VCaP (cell line): ENCODE data around the gene RBM20.

Experiments
- H3K27ac ChIP-seq: fragments of 450-650 bp; 2 replicates; pipeline ENCODE4 v1.5.1; 2017
- TF ChIP-seq, protein P1 (sequence below): fragments of 450-650 bp; conservative IDR thresholded peaks from 2 replicates; pipeline ENCODE4 v1.5.1; 2017; ENCODE audit warnings: mild to moderate bottlenecking, moderate library complexity

The RBM20 gene

DNA sequence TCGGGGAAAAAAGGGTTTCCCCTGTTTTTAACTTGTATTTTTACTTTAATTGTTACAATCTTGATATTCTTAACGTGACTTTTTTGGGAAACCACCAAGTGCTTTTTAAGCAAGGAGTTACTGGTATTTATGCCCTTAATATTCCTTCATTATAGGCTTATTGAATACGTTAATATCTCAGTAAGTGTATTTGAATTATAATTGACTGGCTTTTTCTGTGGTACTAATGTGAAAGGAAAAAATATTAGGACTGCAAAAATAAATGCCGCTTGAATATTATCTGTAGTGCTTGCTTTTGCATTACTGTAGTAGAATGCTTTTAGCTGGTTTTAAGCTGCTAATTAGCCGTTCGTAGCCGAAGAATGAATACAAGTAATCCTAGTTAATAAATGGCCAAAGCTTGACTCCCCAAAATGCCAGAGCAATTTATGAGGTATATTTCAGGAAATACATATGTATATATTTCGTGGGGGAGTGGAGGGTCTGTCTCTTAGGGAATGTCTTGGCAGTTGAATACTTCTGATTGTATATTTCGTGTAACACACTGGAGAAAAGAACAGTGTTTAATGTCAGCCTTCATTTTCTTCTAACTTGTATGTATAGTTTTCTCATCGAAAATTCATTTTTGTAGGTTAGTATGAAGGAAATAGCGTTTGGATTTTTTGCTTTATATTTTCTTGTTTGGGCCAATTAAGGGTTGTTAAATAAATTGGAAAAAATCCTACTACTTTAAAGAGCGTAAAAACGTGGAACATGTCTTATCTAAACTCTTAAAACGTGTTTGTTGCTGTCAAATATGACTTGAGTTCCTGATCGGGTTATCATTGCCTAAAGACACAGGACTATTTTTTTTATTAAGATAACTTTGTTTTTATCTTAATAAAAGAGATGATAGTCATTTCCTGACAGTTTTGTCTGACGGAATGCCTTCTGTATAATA, 229.1 kb downstream of the RBM20 start:
- peak overlapping the region; percentile 96 for H3K27ac ChIP-seq
- TF ChIP-seq, protein P1, sequence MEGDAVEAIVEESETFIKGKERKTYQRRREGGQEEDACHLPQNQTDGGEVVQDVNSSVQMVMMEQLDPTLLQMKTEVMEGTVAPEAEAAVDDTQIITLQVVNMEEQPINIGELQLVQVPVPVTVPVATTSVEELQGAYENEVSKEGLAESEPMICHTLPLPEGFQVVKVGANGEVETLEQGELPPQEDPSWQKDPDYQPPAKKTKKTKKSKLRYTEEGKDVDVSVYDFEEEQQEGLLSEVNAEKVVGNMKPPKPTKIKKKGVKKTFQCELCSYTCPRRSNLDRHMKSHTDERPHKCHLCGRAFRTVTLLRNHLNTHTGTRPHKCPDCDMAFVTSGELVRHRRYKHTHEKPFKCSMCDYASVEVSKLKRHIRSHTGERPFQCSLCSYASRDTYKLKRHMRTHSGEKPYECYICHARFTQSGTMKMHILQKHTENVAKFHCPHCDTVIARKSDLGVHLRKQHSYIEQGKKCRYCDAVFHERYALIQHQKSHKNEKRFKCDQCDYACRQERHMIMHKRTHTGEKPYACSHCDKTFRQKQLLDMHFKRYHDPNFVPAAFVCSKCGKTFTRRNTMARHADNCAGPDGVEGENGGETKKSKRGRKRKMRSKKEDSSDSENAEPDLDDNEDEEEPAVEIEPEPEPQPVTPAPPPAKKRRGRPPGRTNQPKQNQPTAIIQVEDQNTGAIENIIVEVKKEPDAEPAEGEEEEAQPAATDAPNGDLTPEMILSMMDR = no peak

DNA sequence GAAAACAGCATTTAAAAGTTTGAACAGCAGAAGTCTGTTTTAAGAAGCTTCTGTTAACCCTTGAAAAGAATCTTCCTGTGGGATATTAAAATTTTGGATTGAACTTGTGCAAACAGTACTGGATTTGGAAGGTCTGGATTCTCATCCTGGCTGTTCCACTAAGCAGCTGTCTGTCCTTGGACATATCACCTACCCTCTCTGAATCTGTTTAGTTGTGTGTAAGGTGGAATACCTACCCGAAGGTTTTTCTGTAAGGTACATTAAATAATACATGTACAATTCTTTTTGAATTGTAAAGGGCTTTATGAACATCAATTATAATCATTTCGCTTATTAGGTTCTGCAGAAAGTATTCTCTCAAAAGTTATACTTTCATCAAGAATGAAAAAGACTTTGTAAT, 229.8 kb downstream of the RBM20 start:
- TF ChIP-seq, protein P1 = no peak
- peak overlapping the region; percentile 96 for H3K27ac ChIP-seq

DNA sequence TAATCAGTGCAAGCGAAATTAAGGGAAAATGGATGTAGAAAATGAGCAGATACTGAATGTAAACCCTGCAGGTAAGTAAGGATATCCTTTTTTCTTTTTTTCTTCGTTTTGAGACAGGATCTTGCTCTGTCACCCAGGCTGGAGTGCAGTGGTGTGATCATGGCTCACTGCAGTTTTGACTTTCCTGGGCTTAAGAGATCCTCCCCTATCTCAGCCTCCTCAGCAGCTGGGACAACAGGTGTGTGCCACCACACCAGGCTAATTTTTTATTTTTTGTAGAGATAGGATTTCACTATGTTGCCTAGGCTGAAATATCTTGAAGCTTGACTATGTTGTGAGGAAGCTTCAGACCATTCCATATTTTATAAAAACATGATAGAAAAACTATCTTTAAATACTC, 231.9 kb downstream of the RBM20 start:
- TF ChIP-seq, protein P1 = no peak
- H3K27ac ChIP-seq = peak overlapping the region; percentile 96; the same call in 1 of the 2 replicates

DNA sequence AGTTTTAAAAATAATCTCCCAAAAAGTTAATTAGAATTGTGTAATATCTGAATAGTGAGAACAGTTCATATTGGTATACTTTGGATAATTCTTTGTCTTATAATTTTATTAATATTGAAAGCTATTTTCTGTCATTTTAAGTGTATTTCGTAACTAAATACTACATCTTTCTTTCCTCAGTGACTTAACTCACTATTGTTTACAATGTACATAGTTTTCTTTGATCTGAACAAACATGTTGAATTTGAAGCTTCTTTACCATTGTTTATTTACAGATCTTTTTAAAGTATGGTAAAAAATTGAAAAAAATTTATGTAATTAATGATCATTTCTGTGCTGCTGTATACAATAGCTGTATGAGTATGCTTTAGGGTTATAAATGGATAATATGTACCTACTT, 232.7 kb downstream of the RBM20 start:
- TF ChIP-seq, protein P1 = no peak

DNA sequence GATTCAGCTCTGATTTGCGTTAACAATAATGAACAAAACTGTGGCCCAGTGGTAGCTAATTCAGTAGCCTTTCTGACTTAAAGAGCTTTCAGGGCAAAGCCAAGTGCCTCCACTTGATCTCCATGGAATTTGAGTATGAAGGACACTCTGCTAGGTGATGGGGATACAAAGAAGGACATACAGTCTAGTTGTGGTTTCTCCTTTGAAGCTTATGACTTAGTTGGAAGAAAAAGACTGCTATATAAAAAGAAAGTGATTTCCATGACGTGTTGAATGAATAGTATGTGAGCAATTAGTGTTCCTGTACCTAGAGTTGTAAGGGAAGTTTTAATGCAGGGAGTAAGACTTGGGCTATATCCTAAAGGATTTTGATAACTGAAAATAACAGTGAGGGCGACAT, 235.9 kb downstream of the RBM20 start:
- TF ChIP-seq, protein P1 = no peak
- no peak overlapping the region for H3K27ac ChIP-seq

More for the DNA sequence above, 232.7 kb downstream of the RBM20 start:
- no peak overlapping the region for H3K27ac ChIP-seq

DNA sequence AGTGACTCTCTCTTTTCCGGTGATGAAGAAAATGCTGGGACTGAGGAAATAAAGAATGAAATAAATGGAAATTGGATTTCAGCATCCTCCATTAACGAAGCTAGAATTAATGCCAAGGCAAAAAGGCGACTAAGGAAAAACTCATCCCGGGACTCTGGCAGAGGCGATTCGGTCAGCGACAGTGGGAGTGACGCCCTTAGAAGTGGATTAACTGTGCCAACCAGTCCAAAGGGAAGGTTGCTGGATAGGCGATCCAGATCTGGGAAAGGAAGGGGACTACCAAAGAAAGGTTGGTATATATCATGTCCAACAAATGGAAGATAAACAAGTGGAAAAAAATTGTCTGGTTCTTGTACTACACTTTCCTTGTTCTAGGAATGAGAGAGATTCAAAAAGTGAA, 237.1 kb downstream of the RBM20 start:
- TF ChIP-seq, protein P1 = no peak
- no peak overlapping the region for H3K27ac ChIP-seq

DNA sequence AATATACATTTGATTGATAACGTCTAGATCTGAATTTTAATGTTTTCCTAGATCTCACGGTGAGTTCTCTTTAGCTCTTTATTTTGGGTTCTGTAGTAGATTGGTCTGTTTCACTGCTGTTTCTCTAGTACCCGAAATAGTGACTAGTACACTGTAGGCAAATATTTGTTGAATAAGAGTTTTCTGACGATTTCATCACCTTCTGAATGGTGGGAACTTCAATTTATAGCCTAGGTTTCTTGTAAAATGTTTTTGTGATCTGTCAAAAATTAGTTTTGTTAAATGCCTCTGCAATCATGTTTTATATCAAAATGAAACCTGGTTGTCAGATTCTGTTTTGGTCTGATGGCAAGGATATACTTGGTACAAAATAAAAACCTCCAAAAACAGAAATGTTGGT, 237.8 kb downstream of the RBM20 start:
- H3K27ac ChIP-seq = no peak overlapping the region
- TF ChIP-seq, protein P1 = no peak
